Right forelimb (tissue), 1 donor: ENCODE measurements around the gene NTM.

Source experiments
- DNase-seq: peaks from one replicate; pipeline ENCODE4 v3.0.0-alpha.2; 2018

NTM gene

DNA sequence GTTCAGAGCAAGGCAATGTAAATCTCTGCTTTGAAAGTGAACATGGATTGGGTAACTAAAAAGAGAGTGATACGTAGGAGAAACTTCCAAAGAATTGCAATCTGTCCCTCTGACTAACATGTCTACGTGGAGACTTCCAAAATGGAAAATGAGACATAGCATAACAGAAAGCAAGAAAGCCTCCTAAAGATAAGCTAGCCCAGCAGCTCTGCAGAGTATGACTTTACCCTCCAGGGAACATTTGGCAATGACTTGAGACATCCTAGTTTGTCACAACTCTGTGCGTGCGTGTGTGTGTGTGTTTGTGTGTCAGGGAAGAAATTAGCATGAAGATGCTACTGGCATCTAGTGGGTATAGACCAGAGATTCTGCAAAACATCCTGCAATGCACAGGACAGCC lies 817.4 kb downstream of the NTM start:
- no peak for DNase-seq

DNA sequence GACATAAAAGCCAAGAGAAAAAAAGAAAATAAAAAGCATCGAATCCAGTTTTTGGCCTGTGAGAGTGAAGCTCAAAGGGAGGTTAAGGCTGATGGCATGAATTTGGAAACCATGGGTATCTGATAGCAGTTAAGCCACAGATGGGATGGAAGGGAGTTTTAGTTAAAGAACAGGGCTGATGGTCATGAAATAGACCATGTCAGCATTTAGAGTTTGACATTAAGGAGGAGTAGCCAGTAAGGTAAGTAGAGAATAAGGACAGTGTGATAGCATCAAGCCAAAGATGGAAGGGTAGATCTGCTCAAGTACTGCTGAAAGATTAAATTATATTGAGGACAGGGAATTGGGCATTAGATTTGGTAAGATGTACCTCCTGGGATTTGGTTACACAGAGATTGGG lies 826.5 kb downstream of the NTM start:
- DNase-seq, result no peak

DNA sequence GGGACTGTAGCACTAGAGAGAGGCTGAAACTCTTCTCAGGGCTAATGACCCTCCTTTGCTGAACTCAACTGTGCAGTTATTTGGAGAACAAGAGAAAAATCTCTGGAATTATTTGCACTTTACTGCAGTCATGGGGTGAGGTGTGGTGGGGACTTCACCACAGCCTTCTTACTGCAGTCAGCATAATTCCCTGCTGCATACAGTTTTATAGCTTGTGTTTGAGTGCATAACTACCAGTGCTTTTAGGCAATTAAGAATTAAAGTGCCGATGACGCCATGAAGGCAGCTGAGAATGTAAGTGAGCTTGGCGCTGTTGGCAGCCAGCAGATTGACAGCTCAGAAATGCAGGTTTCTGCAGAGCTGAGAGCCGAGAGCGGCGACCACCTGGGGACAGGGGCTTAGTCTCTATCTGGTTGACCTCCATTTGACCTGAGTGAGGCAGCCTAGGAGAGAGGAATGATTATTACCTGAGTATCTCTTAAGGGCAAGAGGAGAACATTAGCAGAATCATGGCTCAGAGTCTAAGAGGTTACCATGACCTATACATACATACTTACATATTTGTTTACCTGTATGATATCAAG lies 830.0 kb downstream of the NTM start:
- no peak for DNase-seq

DNA sequence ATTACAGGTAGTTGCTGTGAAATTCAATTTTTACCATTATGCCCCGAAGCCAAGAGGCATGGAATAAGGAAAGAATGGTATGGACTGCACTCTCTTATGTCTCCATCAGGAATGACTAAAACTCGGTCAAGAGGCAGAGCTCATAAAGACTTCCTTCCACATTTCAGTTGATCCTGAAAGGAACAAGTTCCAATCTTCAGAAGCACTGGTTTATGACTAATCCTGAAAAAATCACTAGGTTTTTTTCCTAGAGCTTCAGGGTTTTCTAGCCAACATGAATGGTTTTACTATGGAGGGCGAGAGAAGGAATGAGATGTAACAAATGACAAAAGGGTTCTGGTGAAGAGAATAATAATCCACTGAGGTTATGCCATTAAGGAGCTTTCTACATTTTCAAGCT lies 832.2 kb downstream of the NTM start:
- no peak for DNase-seq

DNA sequence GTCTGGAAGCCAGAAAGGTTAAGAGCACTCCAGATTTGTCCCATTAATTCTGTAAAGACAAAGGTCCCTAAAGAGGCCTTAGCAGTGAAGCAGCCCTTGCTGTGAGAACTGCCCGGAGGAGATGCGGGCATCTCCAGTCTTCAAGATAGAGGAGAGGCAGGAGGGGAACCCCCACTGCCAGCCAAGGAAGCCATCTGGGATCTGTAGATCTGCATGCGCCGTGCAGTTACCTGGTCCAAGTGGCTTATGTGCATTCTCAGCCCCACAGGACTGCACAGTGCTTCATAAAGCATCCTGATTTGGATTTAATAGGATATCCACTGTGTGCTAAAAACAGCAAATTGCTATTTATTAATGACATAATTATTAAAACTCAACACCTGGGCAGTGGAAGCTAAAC lies 834.6 kb downstream of the NTM start:
- DNase-seq, result no peak

DNA sequence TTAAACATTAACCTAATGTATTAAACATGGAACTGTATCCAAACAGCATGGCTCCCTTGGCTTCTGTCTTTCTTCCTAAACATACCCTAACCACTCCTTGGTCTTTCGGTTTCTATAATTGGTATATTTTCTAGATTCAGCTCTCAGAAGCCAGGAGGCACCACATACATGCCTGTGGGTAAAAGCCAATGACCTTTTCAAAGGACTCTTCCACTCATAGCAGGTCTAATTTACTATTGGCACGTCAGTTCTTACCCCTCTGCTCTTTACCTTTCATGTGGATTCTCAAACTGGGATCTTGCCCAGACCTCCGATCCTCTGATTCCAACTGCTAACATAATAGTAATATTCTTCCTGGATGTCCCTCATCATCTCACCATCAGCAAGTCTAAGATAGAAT lies 835.1 kb downstream of the NTM start:
- DNase-seq, result no peak

DNA sequence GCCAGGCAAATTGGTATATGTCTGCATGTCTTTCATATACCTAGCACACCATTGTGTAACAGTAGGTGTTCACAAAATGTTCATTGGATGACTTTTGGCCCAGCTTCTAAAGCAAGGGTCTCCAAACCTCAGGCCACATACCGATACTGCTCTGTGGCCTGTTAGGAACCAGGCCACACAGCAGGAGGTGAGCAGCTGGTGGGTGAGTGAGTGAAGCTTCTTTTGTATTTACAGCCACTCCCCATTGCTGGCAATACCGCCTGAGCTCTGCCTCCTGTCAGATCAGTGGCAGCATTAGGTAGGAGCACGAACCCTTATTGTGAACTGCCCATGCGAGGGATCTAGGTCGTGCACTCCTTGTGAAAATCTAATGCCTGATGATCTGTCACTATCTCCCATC lies 836.6 kb downstream of the NTM start:
- DNase-seq, result no peak

DNA sequence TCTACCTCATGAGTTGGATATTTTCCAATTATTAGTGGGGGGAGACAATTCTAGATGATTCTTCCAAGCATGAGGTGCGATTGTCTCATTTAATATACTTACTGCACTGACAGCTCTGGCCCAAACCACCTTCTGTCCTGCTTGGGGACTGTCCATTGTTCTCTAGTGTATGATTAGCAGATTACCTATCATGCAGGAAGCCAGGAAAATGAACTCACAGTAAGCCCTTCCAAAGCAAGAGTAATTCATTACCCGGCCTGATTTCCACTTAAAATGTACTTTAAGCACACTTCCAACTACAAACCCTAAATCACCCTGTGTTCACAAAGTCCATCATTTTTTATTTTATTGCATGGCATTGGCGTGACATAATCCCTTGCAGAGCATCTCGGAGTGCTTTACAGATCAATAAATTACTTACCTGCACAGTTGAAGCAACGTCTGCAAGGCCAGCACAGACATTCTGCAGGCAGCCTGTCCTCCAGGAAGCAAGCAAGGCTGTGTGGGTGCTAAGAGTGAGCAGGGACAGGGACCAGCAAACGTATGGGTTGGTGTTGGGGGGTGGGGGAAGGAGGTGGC lies 838.2 kb downstream of the NTM start:
- no peak for DNase-seq

DNA sequence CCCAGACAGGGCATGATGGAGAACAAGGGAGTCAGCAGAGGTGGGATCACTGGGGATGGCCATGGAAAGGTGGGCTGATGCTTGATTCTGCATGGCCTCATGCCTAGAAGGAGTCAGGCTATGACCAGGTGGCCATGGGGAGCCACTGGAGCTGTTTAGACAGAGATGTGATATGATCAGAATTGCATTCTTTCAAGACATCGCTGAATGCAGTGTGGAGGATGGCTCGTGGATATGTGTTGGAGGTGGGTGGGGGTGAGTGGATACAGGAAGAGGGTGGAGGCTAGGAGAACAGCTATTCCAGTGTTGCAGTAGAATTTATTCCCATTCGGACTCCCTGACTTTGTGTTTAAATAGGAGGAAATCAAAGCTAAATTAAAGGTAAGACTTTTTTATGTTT lies 841.1 kb downstream of the NTM start:
- DNase-seq, result no peak

DNA sequence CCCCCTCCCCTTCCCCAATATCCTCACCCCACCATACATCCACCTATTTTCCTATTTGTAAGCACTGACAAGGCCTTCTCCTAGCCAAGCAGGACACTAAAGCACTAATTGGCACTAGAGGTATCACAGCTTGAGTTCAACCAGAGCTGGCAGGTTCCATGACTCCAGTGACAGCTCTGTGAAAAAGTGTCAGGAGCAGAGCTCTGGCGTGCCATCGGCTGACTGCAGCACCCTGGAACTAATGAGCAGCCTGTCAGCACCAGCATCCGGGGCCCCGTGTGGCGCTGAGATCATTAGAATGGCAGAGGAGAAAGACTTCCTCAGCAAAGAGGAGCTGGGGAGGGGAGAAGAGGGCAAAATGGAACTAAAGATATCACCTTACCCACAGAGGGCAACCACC lies 847.4 kb downstream of the NTM start:
- DNase-seq, result no peak

DNA sequence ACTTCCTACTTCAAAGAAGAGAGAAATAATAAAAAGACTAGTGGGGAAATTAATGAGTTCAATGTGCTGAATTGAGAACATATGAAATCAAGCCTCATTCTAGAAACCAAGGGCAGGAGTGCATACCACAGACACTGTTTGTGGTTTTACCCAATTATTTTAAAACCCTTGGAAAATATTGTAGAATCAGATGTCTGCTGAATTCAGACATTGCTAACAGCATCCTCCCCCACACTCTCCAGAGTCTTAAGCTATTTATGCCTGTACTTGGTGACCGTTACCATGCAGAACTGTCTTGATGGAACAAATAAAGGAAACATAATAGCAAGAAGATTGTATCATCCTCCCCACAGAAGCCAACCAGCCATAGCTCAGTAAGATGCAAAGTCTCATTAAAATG lies 850.1 kb downstream of the NTM start:
- DNase-seq, result no peak

DNA sequence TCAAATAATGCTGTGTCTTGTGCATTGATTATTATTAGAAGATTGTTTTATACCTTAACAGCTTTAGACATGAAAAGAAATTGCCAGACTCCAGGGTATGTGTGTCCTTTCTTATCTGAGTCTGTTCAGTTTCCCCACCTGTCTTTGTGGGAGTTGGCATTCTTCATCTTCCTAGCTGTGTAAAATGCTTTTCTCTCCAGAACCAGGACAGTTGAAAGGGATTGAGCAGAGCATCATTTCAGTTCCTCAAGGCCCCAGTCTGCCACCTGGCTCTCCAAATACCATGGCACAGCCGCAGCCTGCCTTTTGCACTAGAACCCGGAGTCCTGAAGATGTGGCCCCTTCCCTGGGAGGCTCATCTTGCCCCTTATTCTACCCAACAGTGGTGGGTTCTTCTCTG lies 851.9 kb downstream of the NTM start:
- no peak for DNase-seq

DNA sequence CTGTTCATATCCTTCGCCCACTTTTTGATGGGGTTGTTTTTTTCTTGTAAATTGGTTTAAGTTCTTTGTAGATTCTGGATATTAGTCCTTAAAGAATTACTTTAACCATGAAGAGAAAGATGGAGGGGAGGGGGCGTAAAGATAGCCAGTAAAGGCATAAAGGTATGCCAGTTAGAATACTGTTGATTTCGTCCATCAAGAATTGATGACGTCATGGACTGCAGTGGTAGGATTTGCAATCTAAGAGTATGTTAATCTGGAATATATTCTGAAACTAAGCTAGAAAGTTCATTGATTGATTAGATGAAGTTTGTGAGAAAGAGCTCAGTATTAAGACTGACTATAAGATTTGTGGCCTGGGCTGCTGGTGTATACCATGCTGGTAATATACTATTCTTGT lies 856.1 kb downstream of the NTM start:
- no peak for DNase-seq

DNA sequence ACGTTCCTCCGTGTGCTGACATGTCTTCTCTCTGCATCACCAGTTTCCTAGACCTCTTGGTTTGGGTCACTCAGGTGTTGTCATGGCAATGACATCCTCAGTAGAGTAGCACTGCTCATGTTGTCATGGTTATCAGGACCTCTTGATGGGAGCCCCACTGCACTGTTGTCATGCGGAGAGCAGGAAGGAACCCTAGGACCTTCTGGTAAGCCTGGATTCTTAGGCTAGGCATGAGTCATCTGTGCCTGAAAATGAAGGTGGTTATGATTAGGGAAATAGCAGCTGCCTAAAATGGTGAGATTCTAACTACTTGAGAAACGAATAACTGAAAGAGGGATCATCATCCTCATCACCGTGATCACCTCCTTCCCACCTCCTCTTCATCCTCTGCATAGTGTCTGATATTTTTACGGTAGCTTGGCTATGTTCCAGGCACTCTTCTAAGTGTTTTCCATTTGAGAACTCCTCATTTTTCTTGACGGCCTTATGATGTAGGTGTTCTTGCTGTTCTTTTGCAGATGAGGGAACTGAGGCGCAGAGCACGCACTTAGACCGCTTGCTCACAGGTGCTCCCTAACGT lies 858.4 kb downstream of the NTM start:
- no peak for DNase-seq

DNA sequence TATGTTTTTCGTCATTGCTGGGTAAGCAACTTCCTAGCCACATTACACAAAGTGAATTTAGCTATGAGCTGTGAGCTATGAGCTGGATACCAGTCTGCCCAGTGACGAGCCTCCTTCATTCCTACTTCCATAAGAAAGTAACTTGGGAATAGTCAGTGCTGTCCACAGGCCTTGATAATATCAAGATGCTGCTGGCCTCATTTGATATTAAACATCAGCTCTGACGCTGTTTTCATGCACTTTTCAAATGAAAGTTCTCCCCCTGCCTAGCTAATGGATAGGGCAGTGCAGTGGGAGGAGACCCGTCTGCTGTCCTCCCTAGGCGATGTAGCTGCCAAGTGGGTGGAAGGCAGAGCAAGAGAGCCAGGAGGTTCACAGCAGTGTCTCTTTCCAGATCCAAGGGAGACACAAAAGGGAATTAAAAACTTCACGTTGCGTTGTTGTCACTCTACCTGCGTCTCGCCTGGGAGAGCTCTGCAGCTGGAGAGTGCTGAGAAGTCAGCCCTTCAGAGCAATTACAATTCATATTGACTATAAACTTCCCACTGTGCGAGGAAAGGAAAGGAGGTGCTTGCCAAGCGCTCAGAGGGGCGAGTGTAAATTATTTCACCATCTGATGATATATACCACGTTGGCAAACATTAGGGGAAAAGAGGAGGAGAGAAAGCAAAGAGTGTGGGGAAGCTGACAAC lies 861.4 kb downstream of the NTM start:
- DNase-seq, result no peak

DNA sequence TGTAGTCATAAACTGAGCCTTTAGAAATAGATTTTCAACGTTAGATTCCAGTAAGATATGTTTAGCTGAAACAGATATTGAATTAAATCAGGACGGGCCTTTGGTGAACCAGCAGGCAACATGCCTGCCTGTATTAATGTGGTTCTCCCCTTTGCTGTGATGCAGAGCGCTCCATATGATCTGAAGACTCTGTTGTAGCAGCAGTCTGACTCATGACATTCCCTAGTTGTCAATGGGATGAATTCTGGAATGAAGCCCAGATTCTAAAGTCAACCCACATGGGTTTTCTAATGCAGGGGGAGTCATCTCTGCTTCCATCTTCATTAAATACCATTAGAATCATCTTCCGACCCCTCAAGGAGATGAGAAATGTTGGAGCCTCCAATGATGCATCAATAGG lies 864.5 kb downstream of the NTM start:
- no peak for DNase-seq

DNA sequence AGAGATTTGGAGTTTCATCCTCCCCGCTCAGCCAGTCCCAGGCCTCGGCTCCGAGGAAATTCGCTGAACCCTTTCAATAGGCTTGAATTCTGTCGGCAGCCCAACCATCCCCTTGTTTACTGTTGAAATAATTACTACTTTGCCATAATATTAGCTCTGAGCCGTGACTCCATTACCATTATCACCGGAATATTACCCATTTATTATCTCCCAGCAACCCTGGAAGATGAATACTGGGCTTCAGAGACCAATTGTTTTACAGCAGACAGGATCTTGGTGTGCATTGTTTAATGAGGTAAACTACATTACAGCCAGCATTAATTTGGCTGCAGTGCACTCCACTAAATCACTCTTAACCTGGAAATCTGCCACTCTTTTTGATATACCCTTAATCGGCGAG lies 867.4 kb downstream of the NTM start:
- no peak for DNase-seq

DNA sequence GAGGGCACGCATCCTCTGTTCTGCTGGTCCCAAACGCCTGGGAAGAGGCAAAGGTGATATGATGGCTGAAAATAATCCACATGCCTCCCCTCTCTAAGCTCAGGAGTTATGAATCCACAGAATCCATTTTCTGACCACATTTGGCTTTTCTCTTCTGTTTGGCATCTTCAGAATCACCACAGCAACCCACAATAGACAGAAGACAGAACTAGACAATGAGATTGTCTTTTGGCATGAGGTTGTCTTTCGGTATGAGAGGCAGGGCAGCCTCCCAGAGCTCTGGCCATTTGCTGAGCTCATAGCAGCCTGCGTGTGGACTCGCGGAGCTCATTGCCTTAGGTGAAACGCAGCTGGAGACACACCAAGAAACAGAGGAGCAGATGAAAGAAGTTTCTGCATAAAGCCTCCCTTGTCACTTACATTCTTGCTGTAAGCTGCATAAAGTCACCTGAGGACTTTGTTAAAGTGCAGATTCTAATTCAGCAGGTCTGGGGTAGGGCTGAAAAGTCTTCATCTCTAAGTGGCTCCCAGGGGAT lies 868.0 kb downstream of the NTM start:
- no peak for DNase-seq

DNA sequence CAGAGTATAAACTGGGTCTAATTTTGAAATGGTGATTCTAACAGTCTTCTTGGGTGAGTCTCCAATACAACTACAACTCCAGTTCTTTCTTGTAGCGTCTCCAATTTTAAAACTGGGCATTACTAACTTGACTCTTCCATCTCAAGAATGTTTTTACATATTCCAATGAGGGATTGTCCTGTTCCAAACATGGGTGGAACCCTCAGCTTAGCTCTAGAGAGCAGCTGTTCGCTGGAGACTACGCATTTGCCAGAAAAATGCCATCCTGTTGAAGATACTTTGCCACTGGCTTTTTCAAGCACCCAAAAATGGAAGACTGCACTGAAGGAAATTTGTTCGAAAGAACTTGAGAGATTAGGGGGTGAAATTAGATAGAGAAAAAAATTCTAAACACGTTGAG lies 870.0 kb downstream of the NTM start:
- DNase-seq, result no peak

DNA sequence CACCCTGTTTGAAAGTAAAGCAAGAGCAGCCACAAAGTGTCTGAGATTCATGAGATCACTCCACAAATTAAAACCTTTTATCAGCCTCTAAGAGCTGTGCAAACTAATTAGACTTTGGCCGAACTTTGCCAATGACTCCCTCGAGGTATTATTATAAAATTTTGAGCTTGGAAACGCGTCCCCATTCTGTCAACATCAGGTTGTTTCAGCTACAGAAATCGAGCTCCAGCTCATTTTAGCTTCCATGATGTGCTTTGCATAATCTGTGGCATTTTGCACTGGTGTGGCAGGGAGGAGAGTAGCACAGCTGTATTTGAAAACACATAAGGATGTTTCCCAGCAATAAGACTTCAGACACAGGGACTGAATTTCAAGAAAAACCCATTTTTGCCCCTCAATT lies 872.2 kb downstream of the NTM start:
- DNase-seq, result no peak

DNA sequence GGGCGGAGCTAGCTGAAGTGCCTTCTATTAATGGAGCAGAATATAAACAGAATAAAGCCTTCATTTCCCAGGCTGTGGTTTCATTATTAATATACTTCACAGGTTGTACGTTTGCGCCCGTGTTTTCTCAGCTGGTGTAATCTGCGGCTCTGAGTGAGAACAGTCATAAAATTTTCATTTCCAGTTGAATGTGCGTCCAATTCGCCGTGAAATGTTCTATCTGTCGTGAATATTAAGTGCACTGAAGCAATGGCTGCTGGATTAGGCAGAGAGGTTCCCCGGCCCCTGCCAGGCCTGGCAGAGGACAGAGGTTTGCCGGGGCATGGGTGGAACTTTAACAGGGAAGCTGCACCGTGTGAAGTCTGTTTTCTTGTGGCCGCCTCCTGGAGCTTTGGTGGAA lies 874.4 kb downstream of the NTM start:
- no peak for DNase-seq

DNA sequence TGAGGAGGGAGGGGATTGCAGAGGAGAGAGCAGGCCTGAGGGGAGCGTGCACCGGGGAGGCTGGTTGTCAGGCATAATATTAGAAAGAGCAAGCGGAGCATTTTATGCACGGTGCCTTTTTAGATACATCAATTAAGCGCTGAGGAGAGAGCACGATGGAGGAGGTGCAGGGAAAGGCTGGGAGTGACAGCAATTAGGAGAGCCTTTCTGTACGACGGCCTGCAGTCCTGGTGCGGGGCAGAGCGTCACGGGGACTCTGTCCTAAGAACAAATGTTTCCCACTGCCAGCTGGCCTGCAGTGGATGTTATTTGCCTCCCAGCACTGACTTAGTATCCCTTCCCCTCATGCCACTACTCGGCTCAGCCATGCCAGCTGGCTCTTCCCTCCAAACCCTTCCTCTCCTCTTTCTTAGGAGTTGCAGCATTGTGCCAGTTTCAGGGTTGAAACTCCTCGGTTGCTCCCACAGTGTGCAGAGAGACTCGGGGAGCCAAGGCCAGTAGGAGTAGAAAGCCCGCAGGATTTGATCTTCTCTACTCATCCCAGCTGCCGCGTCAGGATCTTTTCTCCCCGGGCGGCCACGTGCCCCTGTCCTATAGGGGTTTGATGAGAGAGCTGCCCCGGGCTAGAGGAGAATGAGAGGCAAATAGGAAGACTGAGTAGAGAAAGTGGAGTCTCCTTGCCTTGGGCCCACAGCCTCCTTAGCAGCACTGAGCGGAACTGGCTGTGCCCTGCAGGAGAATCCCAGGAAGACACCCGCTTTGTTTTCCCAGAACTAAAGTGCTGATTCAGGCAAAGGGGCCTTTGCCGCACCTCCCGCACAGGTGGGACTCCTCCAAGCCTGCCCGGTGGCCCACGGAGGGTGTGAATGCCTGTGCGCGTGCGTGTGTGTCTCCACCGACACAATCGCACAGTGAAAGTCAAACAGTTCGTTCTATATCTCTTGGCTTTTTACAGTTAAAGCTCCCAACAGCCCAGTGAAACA lies 875.3 kb downstream of the NTM start:
- DNase-seq, result no peak

DNA sequence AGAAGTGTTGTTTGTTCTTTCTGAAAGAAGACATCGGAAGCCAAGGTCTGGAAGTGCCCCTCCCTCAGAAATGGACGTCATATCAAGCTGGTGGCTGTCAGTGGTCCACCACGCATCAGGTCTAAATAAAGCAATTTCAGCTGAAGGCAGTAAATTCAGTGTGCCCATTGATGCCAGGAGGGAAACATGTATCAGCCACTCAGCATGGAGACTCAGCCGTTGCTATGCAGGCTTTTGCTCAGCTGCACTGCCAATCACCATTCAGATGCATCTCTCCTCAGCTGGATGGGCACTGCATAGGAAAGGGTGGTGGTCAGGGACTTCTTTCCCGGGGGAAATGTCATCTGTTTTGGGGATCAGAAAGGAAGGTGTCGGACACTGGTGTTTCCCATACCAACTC lies 878.2 kb downstream of the NTM start:
- DNase-seq, result no peak
